ENCODE results near the gene MAB21L1.

DNA sequence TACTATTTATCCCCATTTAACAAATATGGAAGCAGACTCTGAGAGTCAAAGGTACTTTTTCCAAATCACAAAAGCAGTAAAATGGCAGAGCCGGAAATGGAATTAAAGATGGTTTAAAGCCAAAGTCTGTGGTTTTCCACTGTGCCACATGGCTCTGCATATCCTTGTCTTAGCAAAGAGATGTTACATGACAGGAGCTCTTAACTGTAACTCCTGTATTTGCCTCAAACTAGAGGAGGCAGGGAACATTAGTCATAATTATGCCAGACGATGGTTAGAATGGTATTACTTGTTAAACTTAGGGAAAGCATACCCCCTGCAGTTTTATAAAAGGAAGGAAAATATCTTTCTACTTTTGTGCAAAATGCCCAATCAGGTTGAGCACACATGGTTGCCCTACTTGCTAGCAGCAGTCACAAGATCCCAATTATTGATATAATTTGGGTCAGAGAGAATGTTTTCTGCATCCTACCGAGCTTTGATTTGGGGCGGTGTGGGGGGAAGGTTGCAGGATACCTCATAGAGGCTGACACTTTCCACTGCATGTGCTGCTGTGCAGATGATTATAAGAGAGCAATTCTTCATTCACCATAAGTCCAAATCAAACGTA is 42.0 kb upstream of the MAB21L1 start:
- no peak for TF ChIP-seq CTCF (IDR thresholded peaks at IDR 0.05; ENCODE audit: low read length)
- no peak for TF ChIP-seq EZH2 (optimal IDR thresholded peaks at IDR 0.05; ENCODE audit: low read depth, low read length)
- TF ChIP-seq EZH2phosphoT487 (IDR thresholded peaks at IDR 0.05; ENCODE audit: low read length), result no peak

Measured in MM.1S (cell line).